Mucosa of rectum (tissue), 2 donors: ENCODE measurements around the gene TCF12.

Experiments used
- H3K27ac ChIP-seq, 2 donors: one replicate each; pipeline ENCODE4 v1.7.0; 2013; ENCODE audit warnings: inconsistent platforms in 2 of 2, low read depth in 2 of 2, low read length in 2 of 2
- H3K27me3 ChIP-seq, 2 donors: one replicate each; pipeline ENCODE4 v1.7.0; 2013; ENCODE audit warnings: low read length in 2 of 2; ENCODE audit not compliant: control insufficient read depth in 2 of 2, insufficient read depth in 2 of 2
- H3K36me3 ChIP-seq, 2 donors: one replicate each; pipeline ENCODE4 v1.7.0; 2013; ENCODE audit warnings: low read length in 2 of 2; ENCODE audit not compliant: control insufficient read depth in 2 of 2, insufficient read depth in 2 of 2
- H3K4me1 ChIP-seq, 2 donors: one replicate each; pipeline ENCODE4 v1.7.0; 2013; ENCODE audit warnings: low read length in 2 of 2, mild to moderate bottlenecking in 1 of 2; ENCODE audit not compliant: control insufficient read depth in 2 of 2, insufficient read depth in 2 of 2
- H3K4me3 ChIP-seq, 2 donors: one replicate each; pipeline ENCODE4 v1.7.0; 2013; ENCODE audit warnings: low read length in 2 of 2
- H3K9ac ChIP-seq, 2 donors: one replicate each; pipeline ENCODE4 v1.7.0; 2013; ENCODE audit warnings: low read length in 2 of 2, low read depth in 1 of 2, mild to moderate bottlenecking in 1 of 2
- H3K9me3 ChIP-seq, 2 donors: one replicate each; pipeline ENCODE4 v1.7.0; 2013; ENCODE audit warnings: low read length in 2 of 2; ENCODE audit not compliant: control insufficient read depth in 2 of 2
- donor health status: healthy.
- donor health status: Normal muscosa, but diverticular disease.

Gene TCF12

GRCh38 chr15:57189466-57189865 is 271.0 kb downstream of the TCF12 start:
- no peaks in the 10 kb centered on the region for H3K27me3 ChIP-seq
- H3K36me3 ChIP-seq, result peaks cover 10 to 12% of the 10 kb centered on the region in 2 donors
- H3K9ac ChIP-seq, result no peak overlapping the region
- no peak overlapping the region for H3K27ac ChIP-seq
- H3K4me1 ChIP-seq, result no peaks in the 10 kb centered on the region
- H3K9me3 ChIP-seq, result no peaks in the 10 kb centered on the region
- H3K4me3 ChIP-seq, result no peak overlapping the region

GRCh38 chr15:57190208-57190607 is 271.8 kb downstream of the TCF12 start:
- Histone ChIP-seq H3K9ac (no peak overlapping the region), H3K36me3 (peaks cover 10 to 12% of the 10 kb centered on the region in 2 donors), H3K9me3 (no peaks in the 10 kb centered on the region), H3K4me3 (no peak overlapping the region), H3K27me3 (no peaks in the 10 kb centered on the region), H3K4me1 (no peaks in the 10 kb centered on the region), H3K27ac (no peak overlapping the region)

- no peaks in the 10 kb centered on the region for H3K4me1 ChIP-seq
- H3K36me3 ChIP-seq, result peaks cover 8 to 9% of the 10 kb centered on the region in 2 donors
- no peak overlapping the region for H3K27ac ChIP-seq
- H3K27me3 ChIP-seq, result no peaks in the 10 kb centered on the region
- no peaks in the 10 kb centered on the region for H3K9me3 ChIP-seq
- no peak overlapping the region for H3K4me3 ChIP-seq
- H3K9ac ChIP-seq, result no peak overlapping the region
These were observed 274.7 kb downstream of the TCF12 start for GRCh38 chr15:57193161-57193560.

- peaks cover 0 to 10% of the 10 kb centered on the region in 2 donors for H3K4me1 ChIP-seq
- peaks cover 8 to 9% of the 10 kb centered on the region in 2 donors for H3K36me3 ChIP-seq
- no peaks in the 10 kb centered on the region for H3K9me3 ChIP-seq
- H3K4me3 ChIP-seq, result no peak overlapping the region
- no peak overlapping the region for H3K9ac ChIP-seq
- H3K27ac ChIP-seq, result no peak overlapping the region
- no peaks in the 10 kb centered on the region for H3K27me3 ChIP-seq
These were observed 276.9 kb downstream of the TCF12 start for GRCh38 chr15:57195326-57195725.

- H3K9ac ChIP-seq, result no peak overlapping the region
These were observed 278.4 kb downstream of the TCF12 start for GRCh38 chr15:57196865-57197264.

GRCh38 chr15:57198131-57198530 is 279.7 kb downstream of the TCF12 start:
- no peak overlapping the region for H3K9ac ChIP-seq
- H3K27me3 ChIP-seq, result no peaks in the 10 kb centered on the region
- H3K9me3 ChIP-seq, result no peaks in the 10 kb centered on the region
- H3K4me1 ChIP-seq, result peaks cover 0 to 26% of the 10 kb centered on the region in 2 donors
- H3K4me3 ChIP-seq, result no peak overlapping the region
- peaks cover 2 to 4% of the 10 kb centered on the region in 2 donors for H3K36me3 ChIP-seq
- no peak overlapping the region for H3K27ac ChIP-seq

More at GRCh38 chr15:57196865-57197264, 278.4 kb downstream of the TCF12 start:
- Histone ChIP-seq H3K27me3 (no peaks in the 10 kb centered on the region), H3K4me1 (peaks cover 0 to 20% of the 10 kb centered on the region in 2 donors), H3K27ac (no peak overlapping the region), H3K4me3 (no peak overlapping the region), H3K9me3 (no peaks in the 10 kb centered on the region), H3K36me3 (peaks cover 8 to 9% of the 10 kb centered on the region in 2 donors)

- no peak overlapping the region for H3K9ac ChIP-seq
- H3K9me3 ChIP-seq, result no peaks in the 10 kb centered on the region
- H3K4me3 ChIP-seq, result no peak overlapping the region
- peaks cover 2 to 29% of the 10 kb centered on the region in 2 donors for H3K4me1 ChIP-seq
- no peaks in the 10 kb centered on the region for H3K27me3 ChIP-seq
- peak overlapping the region in 1 of 2 donors; percentile 16 for H3K27ac ChIP-seq
- H3K36me3 ChIP-seq, result peaks cover 0 to under 1% of the 10 kb centered on the region in 2 donors
These were observed 280.3 kb downstream of the TCF12 start for GRCh38 chr15:57198654-57199291.

GRCh38 chr15:57201578-57201977 is 283.1 kb downstream of the TCF12 start:
- Histone ChIP-seq H3K4me1 (peaks cover 5 to 43% of the 10 kb centered on the region in 2 donors), H3K9ac (no peak overlapping the region), H3K27me3 (no peaks in the 10 kb centered on the region), H3K27ac (peak overlapping the region; percentile 39 to 60), H3K4me3 (no peak overlapping the region), H3K36me3 (no peaks in the 10 kb centered on the region), H3K9me3 (no peaks in the 10 kb centered on the region)

- H3K27ac ChIP-seq, result no peak overlapping the region
- no peaks in the 10 kb centered on the region for H3K27me3 ChIP-seq
- H3K9me3 ChIP-seq, result no peaks in the 10 kb centered on the region
- no peak overlapping the region for H3K9ac ChIP-seq
- no peak overlapping the region for H3K4me3 ChIP-seq
- H3K4me1 ChIP-seq, result peaks cover 5 to 39% of the 10 kb centered on the region in 2 donors
- H3K36me3 ChIP-seq, result no peaks in the 10 kb centered on the region
These were observed 285.5 kb downstream of the TCF12 start for GRCh38 chr15:57203906-57204305.

- peaks cover 5 to 35% of the 10 kb centered on the region in 2 donors for H3K4me1 ChIP-seq
- peak overlapping the region in 1 of 2 donors; percentile 31 for H3K27ac ChIP-seq
- no peaks in the 10 kb centered on the region for H3K27me3 ChIP-seq
- no peaks in the 10 kb centered on the region for H3K36me3 ChIP-seq
- no peaks in the 10 kb centered on the region for H3K9me3 ChIP-seq
- H3K9ac ChIP-seq, result no peak overlapping the region
- H3K4me3 ChIP-seq, result no peak overlapping the region
These were observed 286.8 kb downstream of the TCF12 start for GRCh38 chr15:57205027-57205855.
